Measurements from ENCODE around the gene STEAP1. TPM values are rescaled to one million over a fixed set of nuclear protein-coding genes. Genes with fewer than 3 reads are reported as not detected.

The STEAP1 gene
- total RNA-seq, 1 donor from 2014 or later = not detected

DNA sequence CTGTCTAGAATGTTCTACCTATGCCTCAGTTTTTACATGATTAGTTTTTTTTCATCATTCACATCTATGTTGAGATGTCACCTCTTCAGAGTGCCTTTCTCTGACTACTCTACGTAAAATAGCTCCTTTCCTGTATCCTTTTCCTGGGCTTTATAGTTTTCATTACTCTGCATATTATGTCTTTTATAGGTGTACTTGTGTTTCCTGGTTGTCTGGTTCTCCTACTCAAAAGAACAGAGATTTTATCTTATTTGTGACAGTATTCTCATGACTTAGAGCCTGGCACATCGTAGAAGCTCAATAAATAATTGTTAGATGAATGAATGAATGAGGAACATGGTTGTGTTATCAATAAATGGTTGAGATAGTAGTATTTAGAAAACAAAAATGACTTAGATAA is 17.9 kb downstream of the STEAP1 start:
- Mint-ChIP-seq H3K27ac (ENCODE audit: unreplicated experiment) (no peak overlapping the region), H3K4me3 (ENCODE audit: unreplicated experiment) (no peak overlapping the region), H3K36me3 (ENCODE audit: unreplicated experiment) (no peaks in the 10 kb centered on the region), H3K4me1 (ENCODE audit: low read depth, unreplicated experiment) (no peaks in the 10 kb centered on the region), H3K27me3 (ENCODE audit: unreplicated experiment) (no peaks in the 10 kb centered on the region), H3K9me3 (ENCODE audit: unreplicated experiment) (peaks cover 5% of the 10 kb centered on the region)
- DNase-seq = no peak
- TF ChIP-seq CTCF (IDR thresholded peaks at IDR 0.05; ENCODE audit: partially characterized antibody, unreplicated experiment) = no peak

DNA sequence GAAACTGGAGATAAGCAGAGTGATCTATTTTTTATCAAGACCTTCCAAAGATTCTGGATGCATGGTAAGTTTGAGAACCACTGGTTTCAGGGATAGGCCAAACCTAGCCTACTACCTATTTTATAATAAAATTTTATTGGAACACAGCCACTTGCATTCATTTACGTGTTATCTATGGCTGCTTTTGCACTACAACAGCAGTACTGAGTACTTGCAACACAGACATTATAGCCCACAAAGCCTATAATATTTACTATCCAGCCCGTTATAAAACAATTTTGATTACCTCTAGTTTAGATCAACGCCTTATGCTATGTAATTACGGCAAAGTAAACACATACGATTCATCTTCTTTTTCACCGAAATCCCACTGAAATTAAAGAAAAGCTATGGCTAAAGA is 18.4 kb downstream of the STEAP1 start:
- peaks cover 5% of the 10 kb centered on the region for H3K9me3 Mint-ChIP-seq (ENCODE audit: unreplicated experiment)
- no peaks in the 10 kb centered on the region for H3K4me1 Mint-ChIP-seq (ENCODE audit: low read depth, unreplicated experiment)
- no peaks in the 10 kb centered on the region for H3K27me3 Mint-ChIP-seq (ENCODE audit: unreplicated experiment)
- no peak overlapping the region for H3K27ac Mint-ChIP-seq (ENCODE audit: unreplicated experiment)
- no peak for DNase-seq
- TF ChIP-seq CTCF (IDR thresholded peaks at IDR 0.05; ENCODE audit: partially characterized antibody, unreplicated experiment) = no peak
- H3K4me3 Mint-ChIP-seq (ENCODE audit: unreplicated experiment) = no peak overlapping the region
- H3K36me3 Mint-ChIP-seq (ENCODE audit: unreplicated experiment) = no peaks in the 10 kb centered on the region

GRCh38 chr7:90173127-90173844 is 19.0 kb downstream of the STEAP1 start:
- DNase-seq = no peak
- H3K27ac Mint-ChIP-seq (ENCODE audit: unreplicated experiment) = no peak overlapping the region
- no peaks in the 10 kb centered on the region for H3K27me3 Mint-ChIP-seq (ENCODE audit: unreplicated experiment)
- peaks cover 5% of the 10 kb centered on the region for H3K9me3 Mint-ChIP-seq (ENCODE audit: unreplicated experiment)
- no peak for TF ChIP-seq CTCF (IDR thresholded peaks at IDR 0.05; ENCODE audit: partially characterized antibody, unreplicated experiment)
- H3K4me3 Mint-ChIP-seq (ENCODE audit: unreplicated experiment) = no peak overlapping the region
- H3K36me3 Mint-ChIP-seq (ENCODE audit: unreplicated experiment) = no peaks in the 10 kb centered on the region
- no peaks in the 10 kb centered on the region for H3K4me1 Mint-ChIP-seq (ENCODE audit: low read depth, unreplicated experiment)

- H3K27me3 Mint-ChIP-seq (ENCODE audit: unreplicated experiment) = no peaks in the 10 kb centered on the region
- no peak overlapping the region for H3K4me3 Mint-ChIP-seq (ENCODE audit: unreplicated experiment)
- TF ChIP-seq CTCF (IDR thresholded peaks at IDR 0.05; ENCODE audit: partially characterized antibody, unreplicated experiment) = no peak
- H3K27ac Mint-ChIP-seq (ENCODE audit: unreplicated experiment) = no peak overlapping the region
- H3K36me3 Mint-ChIP-seq (ENCODE audit: unreplicated experiment) = no peaks in the 10 kb centered on the region
- H3K9me3 Mint-ChIP-seq (ENCODE audit: unreplicated experiment) = peaks cover 2% of the 10 kb centered on the region
- no peak for DNase-seq
- no peaks in the 10 kb centered on the region for H3K4me1 Mint-ChIP-seq (ENCODE audit: low read depth, unreplicated experiment)
Observed at GRCh38 chr7:90175667-90176066, 21.4 kb downstream of the STEAP1 start.

DNA sequence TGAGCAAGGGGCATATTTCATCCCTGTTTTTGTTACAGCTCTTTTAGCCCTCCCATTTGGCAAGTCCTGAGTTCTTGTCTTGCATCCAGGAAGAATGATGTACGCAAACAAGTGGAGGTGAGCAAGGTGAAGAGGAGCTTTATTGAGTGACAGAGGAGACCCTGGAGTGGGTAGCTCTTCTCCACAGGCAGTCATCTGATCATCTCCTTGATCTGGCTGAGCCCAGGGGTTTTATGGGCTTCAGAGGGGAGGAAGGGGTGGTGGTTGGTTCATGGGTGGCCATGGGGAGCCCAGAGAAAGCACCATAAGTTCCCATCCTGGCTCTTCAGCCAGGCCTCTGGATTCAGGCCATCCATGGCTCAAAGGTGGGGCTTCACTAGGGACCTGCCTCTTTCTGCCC is 21.9 kb downstream of the STEAP1 start:
- TF ChIP-seq CTCF (IDR thresholded peaks at IDR 0.05; ENCODE audit: partially characterized antibody, unreplicated experiment) = no peak
- Mint-ChIP-seq H3K4me1 (ENCODE audit: low read depth, unreplicated experiment) (no peaks in the 10 kb centered on the region), H3K4me3 (ENCODE audit: unreplicated experiment) (no peak overlapping the region), H3K9me3 (ENCODE audit: unreplicated experiment) (peaks cover 2% of the 10 kb centered on the region), H3K36me3 (ENCODE audit: unreplicated experiment) (no peaks in the 10 kb centered on the region), H3K27ac (ENCODE audit: unreplicated experiment) (no peak overlapping the region), H3K27me3 (ENCODE audit: unreplicated experiment) (no peaks in the 10 kb centered on the region)
- no peak for DNase-seq

Data from glutamatergic neuron (in vitro differentiated cells).